H1 (cell line): ENCODE data around the gene SKAP1. TPM values are rescaled to one million over a fixed set of nuclear protein-coding genes. Genes with fewer than 3 reads are reported as not detected.
"Not testable (repeated sequence)": the region's sequence is repeated elsewhere in the genome, so short reads cannot be mapped to it uniquely, and the experiment has no call there.

Source experiments
- CTCF ChIA-PET: fragments of 300-600 bp; sonication (Branson Sonifier 250); formaldehyde crosslinking; loops from one replicate; lab custom pipeline; 2021; ENCODE audit not compliant: partially characterized antibody; lab: Charles Lee
- POLR2A ChIA-PET: fragments of 300-600 bp; sonication (Branson Sonifier 250); formaldehyde crosslinking; loops from one replicate; lab custom pipeline; 2021; ENCODE audit warnings: inconsistent platforms; ENCODE audit not compliant: partially characterized antibody; lab: Charles Lee
- DNase-seq, 2 experiments: peaks; one replicate each; pipeline versions ENCODE4 v3.0.0 to v3.0.0-alpha.2; 2010 to 2022; ENCODE audit warnings: low spot score in 2 of 2, low read depth in 1 of 2, mixed read lengths in 1 of 2
- FAIRE-seq: peaks from 2 replicates; lab custom pipeline; 2011; peaks lifted over from hg19 to GRCh38; lab: Jason Lieb, UNC
- H2AFZ ChIP-seq: 2 replicates; pipeline ENCODE4 v1.8.1; 2012; ENCODE audit warnings: low read length, inconsistent platforms
- H2AK5ac ChIP-seq: 2 replicates; pipeline ENCODE4 v1.6.1; 2013; ENCODE audit warnings: low read depth, low read length
- H2BK120ac ChIP-seq: replicated peaks from 2 replicates; pipeline ENCODE3; 2013; ENCODE audit warnings: low read depth, low read length, inconsistent platforms
- H2BK12ac ChIP-seq: 2 replicates; pipeline ENCODE4 v1.6.1; 2013; ENCODE audit warnings: low read depth, low read length
- H2BK15ac ChIP-seq: 2 replicates; pipeline ENCODE4 v1.6.1; 2013; ENCODE audit warnings: low read length
- H2BK20ac ChIP-seq: 2 replicates; pipeline ENCODE4 v1.6.1; 2013; ENCODE audit warnings: low read length
- H2BK5ac ChIP-seq: 2 replicates; pipeline ENCODE4 v1.6.1; 2013; ENCODE audit warnings: low read depth, low read length
- H3K14ac ChIP-seq: 2 replicates; pipeline ENCODE4 v1.6.1; 2013; ENCODE audit warnings: inconsistent platforms; ENCODE audit not compliant: insufficient read length
- H3K18ac ChIP-seq: 2 replicates; pipeline ENCODE4 v1.6.1; 2013; ENCODE audit warnings: low read length; ENCODE audit errors: extremely low read depth
- H3K23ac ChIP-seq: 2 replicates; pipeline ENCODE4 v1.6.1; 2013; ENCODE audit warnings: inconsistent platforms; ENCODE audit not compliant: insufficient read length
- H3K23me2 ChIP-seq: 2 replicates; pipeline ENCODE4 v1.6.1; 2013; ENCODE audit warnings: low read depth, low read length
- H3K27ac ChIP-seq: 2 replicates; pipeline ENCODE4 v1.6.1; 2011; ENCODE audit warnings: low read depth, low read length, inconsistent platforms
- H3K27me3 ChIP-seq, 4 experiments: replicated peaks in 1 of 4; 1 replicate in 1 of 4; 2 replicates in 3 of 4; pipeline versions ENCODE4 v1.6.1 to v1.8.1; 2011 to 2013; ENCODE audit warnings: low read length in 3 of 4, mild to moderate bottlenecking in 3 of 4, inconsistent platforms in 2 of 4, mixed read lengths in 2 of 4, moderate library complexity in 1 of 4; ENCODE audit not compliant: control insufficient read depth in 3 of 4, insufficient read depth in 3 of 4; ENCODE audit errors: extremely low read depth in 1 of 4
- H3K36me3 ChIP-seq, 4 experiments: 2 replicates each; pipeline versions ENCODE4 v1.6.1 to v1.8.1; 2011 to 2013; ENCODE audit warnings: mild to moderate bottlenecking in 4 of 4, low read length in 3 of 4, moderate library complexity in 2 of 4, control low read depth in 1 of 4, inconsistent platforms in 1 of 4; ENCODE audit not compliant: insufficient read depth in 4 of 4, control insufficient read depth in 2 of 4
- H3K4ac ChIP-seq: replicated peaks from 2 replicates; pipeline ENCODE3; 2013; ENCODE audit warnings: low read length, low read depth, mixed read lengths, inconsistent platforms; ENCODE audit not compliant: insufficient read length
- H3K4me1 ChIP-seq, 4 experiments: replicated peaks in 1 of 4; 1 replicate in 1 of 4; 2 replicates in 3 of 4; pipeline versions ENCODE4 v1.6.1 to v1.8.1; 2011 to 2013; ENCODE audit warnings: low read length in 3 of 4, inconsistent platforms in 2 of 4, mixed read lengths in 1 of 4; ENCODE audit not compliant: insufficient read depth in 4 of 4, control insufficient read depth in 3 of 4
- H3K4me2 ChIP-seq, 2 experiments: 2 replicates each; pipeline versions ENCODE4 v1.6.1 to v1.8.1; 2011 to 2013; ENCODE audit warnings: low read depth in 2 of 2, low read length in 2 of 2, control low read depth in 1 of 2, inconsistent platforms in 1 of 2, mild to moderate bottlenecking in 1 of 2; ENCODE audit not compliant: insufficient read depth in 1 of 2
- H3K4me3 ChIP-seq, 4 experiments: fragments of 200-600, 300-600 bp in 1 of 4; sonication (generic), shearing (Covaris generic), sonication (Bioruptor Twin) in 1 of 4; 2 replicates each; pipeline versions ENCODE4 v1.5.1 to v1.8.1; 2011 to 2016; ENCODE audit warnings: low read length in 4 of 4, low read depth in 3 of 4, control low read depth in 2 of 4, inconsistent platforms in 2 of 4, mild to moderate bottlenecking in 2 of 4, mixed read lengths in 1 of 4, moderate library complexity in 1 of 4; ENCODE audit not compliant: insufficient read depth in 2 of 4; ENCODE audit errors: extremely low read depth in 1 of 4
- H3K56ac ChIP-seq: replicated peaks from 2 replicates; pipeline ENCODE3; 2013; ENCODE audit warnings: low read depth, mild to moderate bottlenecking, mixed read lengths, low read length, inconsistent platforms; ENCODE audit not compliant: insufficient read length
- H3K79me1 ChIP-seq: 2 replicates; pipeline ENCODE4 v1.6.1; 2013; ENCODE audit warnings: low read depth, low read length, control low read depth
- H3K79me2 ChIP-seq, 2 experiments: 2 replicates each; pipeline versions ENCODE4 v1.6.1 to v1.8.1; 2012 to 2013; ENCODE audit warnings: low read length in 2 of 2, mild to moderate bottlenecking in 2 of 2, inconsistent platforms in 1 of 2; ENCODE audit not compliant: insufficient read depth in 2 of 2, control insufficient read depth in 1 of 2
- H3K9ac ChIP-seq, 4 experiments: replicated peaks in 1 of 4; 1 replicate in 1 of 4; 2 replicates in 3 of 4; pipeline versions ENCODE4 v1.6.1 to v1.8.1; 2011 to 2013; ENCODE audit warnings: low read depth in 3 of 4, low read length in 3 of 4, control low read depth in 2 of 4, mild to moderate bottlenecking in 2 of 4, moderate library complexity in 2 of 4, inconsistent platforms in 1 of 4; ENCODE audit errors: extremely low read depth in 1 of 4
- H3K9me3 ChIP-seq, 2 experiments: 2 replicates each; pipeline versions ENCODE4 v1.6.1 to v1.8.1; 2012 to 2013; ENCODE audit warnings: mild to moderate bottlenecking in 2 of 2, moderate library complexity in 2 of 2, control low read depth in 1 of 2, inconsistent platforms in 1 of 2, low read depth in 1 of 2, low read length in 1 of 2, mixed read lengths in 1 of 2; ENCODE audit not compliant: insufficient read depth in 2 of 2
- H4K20me1 ChIP-seq, 2 experiments: replicated peaks in 1 of 2; 2 replicates each; pipeline versions ENCODE3 to v1.8.1; 2011 to 2013; ENCODE audit warnings: inconsistent platforms in 2 of 2, low read length in 2 of 2, mild to moderate bottlenecking in 1 of 2; ENCODE audit not compliant: insufficient read depth in 2 of 2, control insufficient read depth in 1 of 2
- H4K5ac ChIP-seq: 2 replicates; pipeline ENCODE4 v1.6.1; 2013; ENCODE audit warnings: low read length, low read depth, mixed read lengths, inconsistent platforms; ENCODE audit not compliant: insufficient read length
- H4K8ac ChIP-seq: 2 replicates; pipeline ENCODE4 v1.8.0; 2013; ENCODE audit warnings: mild to moderate bottlenecking, moderate library complexity, low read length, inconsistent platforms; ENCODE audit not compliant: insufficient read depth; ENCODE audit errors: extremely low read depth
- H4K91ac ChIP-seq: replicated peaks from 2 replicates; pipeline ENCODE3; 2013; ENCODE audit warnings: low read length, mixed read lengths, inconsistent platforms; ENCODE audit not compliant: insufficient read length
- WGBS, 2 experiments: shearing (Covaris generic) in 1 of 2; methylation state at CpG; one replicate each; pipeline versions ENCODE4 v1.1.6 to v1.1.7; 2013 to 2015; ENCODE audit warnings: low lambda C conversion rate in 2 of 2, mixed read lengths in 2 of 2, inconsistent platforms in 1 of 2, low coverage in 1 of 2, missing lambda C conversion rate in 1 of 2; ENCODE audit not compliant: insufficient replicate concordance in 2 of 2, insufficient coverage in 1 of 2, insufficient read length in 1 of 2; ENCODE audit errors: extremely low coverage in 1 of 2, missing lambda C conversion rate in 1 of 2; 5-methylcytosine and 5-hydroxymethylcytosine counted together
- polyA plus RNA-seq, 7 experiments: library from polyadenylated mRNA; depleted of rRNA in 3 of 7; stranded (reverse) in 5 of 7; unstranded in 2 of 7; fragments of >200 nt in 5 of 7; fragments of 200-250 nt in 2 of 7; gene quantifications; 1 replicate in 5 of 7; 2 replicates in 1 of 7; 4 replicates in 1 of 7; pipeline versions ENCODE4 v1.2.1 to v1.2.3, GENCODE V29; 2011 to 2013; ENCODE audit warnings: missing spikeins in 2 of 7, mixed read lengths in 2 of 7
- total RNA-seq: library from RNA; stranded (reverse); fragmentation: NEBNext Ultra II Directional; extraction: Animal tissue kit (Norgen Biotek cat#: 25700); gene quantifications from 2 replicates; pipeline ENCODE4 v1.2.1, GENCODE V29; 2021

SKAP1 gene
- total and polyA plus RNA-seq, 2 of the 8 experiments (the other 6 are each of a cell fraction or from before 2014, with no cell fraction given) = not detected

- WGBS, 2 experiments = 89% methylated on average over 5 of the region's 7 CpGs; no CpG with 5 or more reads in 1 of the 2 experiments
- H4K5ac ChIP-seq, H3K14ac ChIP-seq, H2BK5ac ChIP-seq, H3K23ac ChIP-seq, H4K20me1 ChIP-seq, H2BK20ac ChIP-seq, H3K23me2 ChIP-seq, H2AK5ac ChIP-seq, FAIRE-seq, H3K27me3 ChIP-seq, H3K27ac ChIP-seq, H3K9me3 ChIP-seq, H3K4me3 ChIP-seq, POLR2A ChIA-PET, H4K91ac ChIP-seq, H3K36me3 ChIP-seq, H2AFZ ChIP-seq, H3K4me1 ChIP-seq, H2BK15ac ChIP-seq, H4K8ac ChIP-seq, H3K79me1 ChIP-seq, H3K18ac ChIP-seq, H3K4ac ChIP-seq, H3K79me2 ChIP-seq, H3K4me2 ChIP-seq, H2BK120ac ChIP-seq, H3K56ac ChIP-seq, H3K9ac ChIP-seq, H2BK12ac ChIP-seq, DNase-seq: not testable (repeated sequence)
- CTCF ChIA-PET = interaction anchor here (0.6 to 1.3 kb wide), 4 partner anchors 11 to 149 kb away, joined by 3 read pairs; no protein-coding TSS in a partner anchor
These were observed 19.2 kb downstream of the SKAP1 start for GRCh38 chr17:48410821-48411220.
